Measurements from ENCODE around the gene RAPGEF6.
A peak's percentile ranks its signal among the peaks of the same experiment; 100 is the strongest.

The RAPGEF6 gene

GRCh38 chr5:131589510-131590348 is 45.3 kb downstream of the RAPGEF6 start:
- TF ChIP-seq EZH2 (IDR thresholded peaks at IDR 0.05; ENCODE audit: borderline replicate concordance, low read depth, low read length, severe bottlenecking) (no peak), CTCF (IDR thresholded peaks at IDR 0.05; ENCODE audit: borderline replicate concordance, extremely low read depth, low read length, poor library complexity, severe bottlenecking) (peak; percentile 92)
- H3K4me2 ChIP-seq (ENCODE audit: insufficient read depth, low read length): no peak overlapping the region
- H3K4me1 ChIP-seq (ENCODE audit: insufficient read depth, low read length): peaks cover 10% of the 10 kb centered on the region
- ATAC-seq (ENCODE audit: insufficient read depth, low read depth) (peak; percentile 92), DNase-seq (peak; percentile 45)
- H3K9ac ChIP-seq (ENCODE audit: low read depth, low read length): no peak overlapping the region
- H3K27ac ChIP-seq (ENCODE audit: low read length): peak overlapping the region; percentile 52; the same call in 1 of the 2 replicates
- peaks cover 17% of the 10 kb centered on the region for H4K20me1 ChIP-seq (ENCODE audit: insufficient read depth, low read length)
- peaks cover 13% of the 10 kb centered on the region; the same call in 1 of the 2 replicates for H3K36me3 ChIP-seq (ENCODE audit: insufficient read depth, low read length)
- H3K27me3 ChIP-seq (ENCODE audit: insufficient read depth, low read length, poor library complexity): no peaks in the 10 kb centered on the region
- no peak overlapping the region for H3K4me3 ChIP-seq (ENCODE audit: low read depth in 1 of 2, low read length in 2 of 2)
- H3K79me2 ChIP-seq (ENCODE audit: insufficient read depth, low read length): peaks cover 46% of the 10 kb centered on the region
- no peak overlapping the region for H2AFZ ChIP-seq (ENCODE audit: low read depth, low read length)
- H3K9me3 ChIP-seq (ENCODE audit: insufficient read depth, low read length, severe bottlenecking): no peaks in the 10 kb centered on the region

GRCh38 chr5:131587541-131587940 is 47.5 kb downstream of the RAPGEF6 start:
- Histone ChIP-seq H3K9ac (ENCODE audit: low read depth, low read length) (no peak overlapping the region), H3K79me2 (ENCODE audit: insufficient read depth, low read length) (peaks cover 39% of the 10 kb centered on the region), H2AFZ (ENCODE audit: low read depth, low read length) (no peak overlapping the region), H4K20me1 (ENCODE audit: insufficient read depth, low read length) (peaks cover 10% of the 10 kb centered on the region; the same call in 1 of the 2 replicates), H3K36me3 (ENCODE audit: insufficient read depth, low read length) (peaks cover 13% of the 10 kb centered on the region; the same call in 1 of the 2 replicates), H3K9me3 (ENCODE audit: insufficient read depth, low read length, severe bottlenecking) (no peaks in the 10 kb centered on the region), H3K4me2 (ENCODE audit: insufficient read depth, low read length) (no peak overlapping the region), H3K27me3 (ENCODE audit: insufficient read depth, low read length, poor library complexity) (no peaks in the 10 kb centered on the region), H3K4me1 (ENCODE audit: insufficient read depth, low read length) (0 out of 2 replicates have a peak, but pooled peaks cover 3% of the 10 kb centered on the region), H3K4me3 (ENCODE audit: low read depth in 1 of 2, low read length in 2 of 2) (no peak overlapping the region), H3K27ac (ENCODE audit: low read length) (no peak overlapping the region)
- DNase-seq: no peak
- no peak for ATAC-seq (ENCODE audit: insufficient read depth, low read depth)
- TF ChIP-seq CTCF (IDR thresholded peaks at IDR 0.05; ENCODE audit: borderline replicate concordance, extremely low read depth, low read length, poor library complexity, severe bottlenecking) (no peak), EZH2 (IDR thresholded peaks at IDR 0.05; ENCODE audit: borderline replicate concordance, low read depth, low read length, severe bottlenecking) (no peak)

GRCh38 chr5:131581702-131582101 is 53.3 kb downstream of the RAPGEF6 start:
- Histone ChIP-seq H3K4me3 (ENCODE audit: low read depth in 1 of 2, low read length in 2 of 2) (no peak overlapping the region), H4K20me1 (ENCODE audit: insufficient read depth, low read length) (0 out of 2 replicates have a peak, but pooled peaks cover 3% of the 10 kb centered on the region), H3K36me3 (ENCODE audit: insufficient read depth, low read length) (peaks cover 22% of the 10 kb centered on the region), H3K27me3 (ENCODE audit: insufficient read depth, low read length, poor library complexity) (no peaks in the 10 kb centered on the region), H3K27ac (ENCODE audit: low read length) (no peak overlapping the region), H3K9ac (ENCODE audit: low read depth, low read length) (no peak overlapping the region), H3K9me3 (ENCODE audit: insufficient read depth, low read length, severe bottlenecking) (no peaks in the 10 kb centered on the region), H3K4me2 (ENCODE audit: insufficient read depth, low read length) (no peak overlapping the region), H2AFZ (ENCODE audit: low read depth, low read length) (no peak overlapping the region), H3K79me2 (ENCODE audit: insufficient read depth, low read length) (peaks cover 43% of the 10 kb centered on the region), H3K4me1 (ENCODE audit: insufficient read depth, low read length) (no peaks in the 10 kb centered on the region)
- DNase-seq (no peak), ATAC-seq (ENCODE audit: insufficient read depth, low read depth) (no peak)
- TF ChIP-seq CTCF (IDR thresholded peaks at IDR 0.05; ENCODE audit: borderline replicate concordance, extremely low read depth, low read length, poor library complexity, severe bottlenecking): no peak
- TF ChIP-seq EZH2 (IDR thresholded peaks at IDR 0.05; ENCODE audit: borderline replicate concordance, low read depth, low read length, severe bottlenecking): no peak

All from DND-41 (cell line).